SK-N-SH treated with all-trans-retinoic acid at 6 μM for 48 hours (cell line): Measurements from ENCODE around the gene NYAP2.

ENCODE experiments used
- ATAC-seq: fragments of 200-7000 bp; cut with Tn5 transposase; 3 replicates; pipeline ENCODE4 v1.9.1; 2020; ENCODE audit warnings: mild to moderate bottlenecking, moderate library complexity
- ARNTL ChIP-seq: fragments of 450-650 bp; formaldehyde crosslinking; IDR thresholded peaks from 2 replicates; pipeline ENCODE4 v1.5.0; 2020; ENCODE audit warnings: low read depth, mild to moderate bottlenecking, moderate library complexity, borderline replicate concordance
- BACH2 ChIP-seq: fragments of 250-450 bp; sonication (Bioruptor Pico); IDR thresholded peaks from 2 replicates; pipeline ENCODE4 v1.9.0; 2021; ENCODE audit warnings: mild to moderate bottlenecking, borderline replicate concordance
- CSDC2 ChIP-seq: fragments of 250-450 bp; sonication (Bioruptor Pico); IDR thresholded peaks from 2 replicates; pipeline ENCODE4 v1.5.0; 2020; ENCODE audit warnings: mild to moderate bottlenecking, moderate library complexity
- ESRRG ChIP-seq: fragments of 250-450 bp; sonication (Bioruptor Pico); IDR thresholded peaks from 2 replicates; pipeline ENCODE4 v1.6.1; 2021; ENCODE audit warnings: mild to moderate bottlenecking
- GLIS3 ChIP-seq: fragments of 250-450 bp; sonication (Bioruptor Pico); IDR thresholded peaks from 2 replicates; pipeline ENCODE4 v1.5.0; 2020; ENCODE audit warnings: mild to moderate bottlenecking, moderate library complexity
- ISL1 ChIP-seq: fragments of 250-450 bp; sonication (Bioruptor Pico); IDR thresholded peaks from 2 replicates; pipeline ENCODE4 v2.1.2; 2022; ENCODE audit warnings: mild to moderate bottlenecking, moderate library complexity
- OSR1 ChIP-seq: fragments of 250-450 bp; sonication (Bioruptor Pico); IDR thresholded peaks from 2 replicates; pipeline ENCODE4 v1.8.0; 2022; ENCODE audit warnings: moderate library complexity, mild to moderate bottlenecking, inconsistent platforms
- PPARA ChIP-seq: fragments of 250-450 bp; sonication (Bioruptor Pico); IDR thresholded peaks from 2 replicates; pipeline ENCODE4 v1.5.0; 2020; ENCODE audit warnings: mild to moderate bottlenecking, borderline replicate concordance
- RARB ChIP-seq: fragments of 250-450 bp; sonication (Bioruptor Pico); IDR thresholded peaks from 2 replicates; pipeline ENCODE4 v1.8.0; 2021; ENCODE audit warnings: mild to moderate bottlenecking, moderate library complexity
- SNAI2 ChIP-seq: fragments of 250-450 bp; sonication (Bioruptor Pico); IDR thresholded peaks from 2 replicates; pipeline ENCODE4 v1.5.0; 2020; ENCODE audit warnings: mild to moderate bottlenecking, moderate library complexity
- TCF4 ChIP-seq: fragments of 250-450 bp; sonication (Bioruptor Pico); IDR thresholded peaks from 2 replicates; pipeline ENCODE4 v1.8.0; 2021; ENCODE audit warnings: mild to moderate bottlenecking, moderate library complexity, borderline replicate concordance
- TOX ChIP-seq: fragments of 250-450 bp; sonication (Bioruptor Pico); IDR thresholded peaks from 2 replicates; pipeline ENCODE4 v1.8.0; 2021; ENCODE audit warnings: mild to moderate bottlenecking, moderate library complexity, borderline replicate concordance
- TSHZ2 ChIP-seq: fragments of 250-450 bp; sonication (Bioruptor Pico); IDR thresholded peaks from 2 replicates; pipeline ENCODE4 v1.5.0; 2020; ENCODE audit warnings: mild to moderate bottlenecking, moderate library complexity
- ZC3H10 ChIP-seq: fragments of 250-450 bp; sonication (Bioruptor Pico); IDR thresholded peaks from 2 replicates; pipeline ENCODE4 v1.5.1; 2021; ENCODE audit warnings: mild to moderate bottlenecking, moderate library complexity
- ZFP3 ChIP-seq: fragments of 250-450 bp; sonication (Bioruptor Pico); IDR thresholded peaks from 2 replicates; pipeline ENCODE4 v1.5.0; 2020; ENCODE audit warnings: mild to moderate bottlenecking, moderate library complexity
- ZNF565 ChIP-seq: fragments of 450-650 bp; formaldehyde crosslinking; conservative IDR thresholded peaks from 2 replicates; pipeline ENCODE4 v1.5.0; 2020; ENCODE audit warnings: low read depth, mild to moderate bottlenecking, moderate library complexity
- ZNF8 ChIP-seq: fragments of 450-650 bp; formaldehyde crosslinking; IDR thresholded peaks from 2 replicates; pipeline ENCODE4 v1.5.0; 2020; ENCODE audit warnings: mild to moderate bottlenecking, moderate library complexity
- TF ChIP-seq, protein P1 (sequence below): fragments of 250-450 bp; sonication (Bioruptor Pico); IDR thresholded peaks from 2 replicates; pipeline ENCODE4 v1.5.1; 2020; ENCODE audit warnings: low read depth, mild to moderate bottlenecking, moderate library complexity
- TF ChIP-seq, protein P2 (sequence below): fragments of 250-450 bp; sonication (Bioruptor Pico); IDR thresholded peaks from 2 replicates; pipeline ENCODE4 v1.5.1; 2021; ENCODE audit warnings: mild to moderate bottlenecking, moderate library complexity
- TF ChIP-seq, protein P3 (sequence below): fragments of 250-450 bp; sonication (Bioruptor Pico); IDR thresholded peaks from 2 replicates; pipeline ENCODE4 v1.8.0; 2021; ENCODE audit warnings: low read depth, mild to moderate bottlenecking, moderate library complexity, borderline replicate concordance
- TF ChIP-seq, protein P4 (sequence below): fragments of 250-450 bp; sonication (Bioruptor Pico); IDR thresholded peaks from 2 replicates; pipeline ENCODE4 v1.8.0; 2020; ENCODE audit warnings: mild to moderate bottlenecking, moderate library complexity, borderline replicate concordance

Gene NYAP2

GRCh38 chr2:225620227-225620626 is 220.7 kb downstream of the NYAP2 start (continued):
- no peak for TF ChIP-seq TSHZ2 (CRISPR knock-in tag)
- no peak for TF ChIP-seq ZNF565 (CRISPR knock-in tag)
- TF ChIP-seq TCF4 (CRISPR knock-in tag): no peak

DNA sequence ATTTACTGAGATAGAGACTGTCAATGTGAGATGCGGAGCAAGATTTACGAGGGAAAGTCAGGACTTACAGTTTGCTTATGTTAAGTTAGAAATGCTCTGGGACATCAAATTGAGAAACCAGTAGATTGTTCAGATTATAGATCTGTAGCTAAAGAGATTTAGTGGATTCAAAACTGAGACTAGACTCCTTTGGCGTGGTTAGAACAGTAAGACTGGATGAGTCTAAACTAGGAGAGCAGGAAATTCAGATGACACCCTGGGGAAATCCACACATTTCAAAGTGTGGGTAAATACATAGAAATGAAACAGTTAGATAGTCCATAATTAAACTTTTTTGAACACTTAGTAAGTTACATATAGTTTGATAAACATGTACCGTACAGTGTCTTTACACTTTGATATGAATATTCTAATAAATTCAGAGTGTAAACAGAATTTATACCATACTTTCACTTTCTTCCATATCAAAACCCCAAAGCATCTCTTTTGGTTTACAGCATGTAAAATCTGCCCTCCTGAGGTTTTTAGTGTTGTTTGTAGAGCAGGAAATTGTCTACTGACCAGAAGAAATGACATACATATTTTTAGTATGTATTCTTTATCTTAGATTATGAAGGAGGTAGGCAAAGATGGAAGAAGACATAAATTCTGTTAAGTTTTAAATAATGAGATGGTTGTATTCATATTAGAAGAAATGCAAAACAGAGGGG is 231.5 kb downstream of the NYAP2 start:
- no peak for ATAC-seq
- TF ChIP-seq ZC3H10 (no peak), RARB (CRISPR knock-in tag) (no peak), BACH2 (CRISPR knock-in tag) (no peak), CSDC2 (CRISPR knock-in tag) (no peak), ZNF8 (CRISPR knock-in tag) (no peak), OSR1 (no peak), SNAI2 (CRISPR knock-in tag) (no peak), PPARA (CRISPR knock-in tag) (no peak), ZFP3 (CRISPR knock-in tag) (no peak), ZNF565 (CRISPR knock-in tag) (no peak)
- TF ChIP-seq, protein P1, sequence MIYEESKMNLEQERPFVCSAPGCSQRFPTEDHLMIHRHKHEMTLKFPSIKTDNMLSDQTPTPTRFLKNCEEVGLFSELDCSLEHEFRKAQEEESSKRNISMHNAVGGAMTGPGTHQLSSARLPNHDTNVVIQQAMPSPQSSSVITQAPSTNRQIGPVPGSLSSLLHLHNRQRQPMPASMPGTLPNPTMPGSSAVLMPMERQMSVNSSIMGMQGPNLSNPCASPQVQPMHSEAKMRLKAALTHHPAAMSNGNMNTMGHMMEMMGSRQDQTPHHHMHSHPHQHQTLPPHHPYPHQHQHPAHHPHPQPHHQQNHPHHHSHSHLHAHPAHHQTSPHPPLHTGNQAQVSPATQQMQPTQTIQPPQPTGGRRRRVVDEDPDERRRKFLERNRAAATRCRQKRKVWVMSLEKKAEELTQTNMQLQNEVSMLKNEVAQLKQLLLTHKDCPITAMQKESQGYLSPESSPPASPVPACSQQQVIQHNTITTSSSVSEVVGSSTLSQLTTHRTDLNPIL (CRISPR knock-in tag): no peak
- TF ChIP-seq, protein P2, sequence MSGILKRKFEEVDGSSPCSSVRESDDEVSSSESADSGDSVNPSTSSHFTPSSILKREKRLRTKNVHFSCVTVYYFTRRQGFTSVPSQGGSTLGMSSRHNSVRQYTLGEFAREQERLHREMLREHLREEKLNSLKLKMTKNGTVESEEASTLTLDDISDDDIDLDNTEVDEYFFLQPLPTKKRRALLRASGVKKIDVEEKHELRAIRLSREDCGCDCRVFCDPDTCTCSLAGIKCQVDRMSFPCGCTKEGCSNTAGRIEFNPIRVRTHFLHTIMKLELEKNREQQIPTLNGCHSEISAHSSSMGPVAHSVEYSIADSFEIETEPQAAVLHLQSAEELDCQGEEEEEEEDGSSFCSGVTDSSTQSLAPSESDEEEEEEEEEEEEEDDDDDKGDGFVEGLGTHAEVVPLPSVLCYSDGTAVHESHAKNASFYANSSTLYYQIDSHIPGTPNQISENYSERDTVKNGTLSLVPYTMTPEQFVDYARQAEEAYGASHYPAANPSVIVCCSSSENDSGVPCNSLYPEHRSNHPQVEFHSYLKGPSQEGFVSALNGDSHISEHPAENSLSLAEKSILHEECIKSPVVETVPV (CRISPR knock-in tag): no peak
- TF ChIP-seq, protein P3, sequence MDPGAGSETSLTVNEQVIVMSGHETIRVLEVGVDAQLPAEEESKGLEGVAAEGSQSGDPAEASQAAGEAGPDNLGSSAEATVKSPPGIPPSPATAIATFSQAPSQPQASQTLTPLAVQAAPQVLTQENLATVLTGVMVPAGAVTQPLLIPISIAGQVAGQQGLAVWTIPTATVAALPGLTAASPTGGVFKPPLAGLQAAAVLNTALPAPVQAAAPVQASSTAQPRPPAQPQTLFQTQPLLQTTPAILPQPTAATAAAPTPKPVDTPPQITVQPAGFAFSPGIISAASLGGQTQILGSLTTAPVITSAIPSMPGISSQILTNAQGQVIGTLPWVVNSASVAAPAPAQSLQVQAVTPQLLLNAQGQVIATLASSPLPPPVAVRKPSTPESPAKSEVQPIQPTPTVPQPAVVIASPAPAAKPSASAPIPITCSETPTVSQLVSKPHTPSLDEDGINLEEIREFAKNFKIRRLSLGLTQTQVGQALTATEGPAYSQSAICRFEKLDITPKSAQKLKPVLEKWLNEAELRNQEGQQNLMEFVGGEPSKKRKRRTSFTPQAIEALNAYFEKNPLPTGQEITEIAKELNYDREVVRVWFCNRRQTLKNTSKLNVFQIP (CRISPR knock-in tag): no peak
- TF ChIP-seq, protein P4, sequence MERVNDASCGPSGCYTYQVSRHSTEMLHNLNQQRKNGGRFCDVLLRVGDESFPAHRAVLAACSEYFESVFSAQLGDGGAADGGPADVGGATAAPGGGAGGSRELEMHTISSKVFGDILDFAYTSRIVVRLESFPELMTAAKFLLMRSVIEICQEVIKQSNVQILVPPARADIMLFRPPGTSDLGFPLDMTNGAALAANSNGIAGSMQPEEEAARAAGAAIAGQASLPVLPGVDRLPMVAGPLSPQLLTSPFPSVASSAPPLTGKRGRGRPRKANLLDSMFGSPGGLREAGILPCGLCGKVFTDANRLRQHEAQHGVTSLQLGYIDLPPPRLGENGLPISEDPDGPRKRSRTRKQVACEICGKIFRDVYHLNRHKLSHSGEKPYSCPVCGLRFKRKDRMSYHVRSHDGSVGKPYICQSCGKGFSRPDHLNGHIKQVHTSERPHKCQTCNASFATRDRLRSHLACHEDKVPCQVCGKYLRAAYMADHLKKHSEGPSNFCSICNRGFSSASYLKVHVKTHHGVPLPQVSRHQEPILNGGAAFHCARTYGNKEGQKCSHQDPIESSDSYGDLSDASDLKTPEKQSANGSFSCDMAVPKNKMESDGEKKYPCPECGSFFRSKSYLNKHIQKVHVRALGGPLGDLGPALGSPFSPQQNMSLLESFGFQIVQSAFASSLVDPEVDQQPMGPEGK: no peak

DNA sequence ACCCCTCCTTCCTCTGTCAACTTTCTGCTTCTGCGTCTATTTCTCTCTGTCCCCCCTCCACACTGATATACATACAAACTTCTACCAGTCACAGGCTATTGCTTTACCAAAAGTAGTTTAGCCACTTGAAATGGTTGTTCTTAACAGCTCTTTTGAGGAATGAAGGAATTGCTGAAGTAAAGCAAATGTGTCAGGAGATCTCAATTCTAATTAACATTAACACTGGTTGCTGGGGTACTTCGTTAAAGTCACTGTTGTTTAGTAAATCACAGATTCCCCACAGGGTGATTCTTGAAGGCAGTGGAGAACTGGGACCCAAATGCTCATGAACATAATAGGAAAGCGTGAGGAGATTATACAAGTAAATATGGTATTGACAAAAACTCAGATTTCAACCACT is 232.8 kb downstream of the NYAP2 start:
- ATAC-seq: no peak
- no peak for TF ChIP-seq PPARA (CRISPR knock-in tag)
- TF ChIP-seq, protein P1 (CRISPR knock-in tag): no peak
- no peak for TF ChIP-seq TCF4 (CRISPR knock-in tag)
- TF ChIP-seq ARNTL (CRISPR knock-in tag): no peak
- TF ChIP-seq GLIS3: no peak
- TF ChIP-seq ZNF565 (CRISPR knock-in tag): no peak
- TF ChIP-seq TOX (CRISPR knock-in tag): no peak
- TF ChIP-seq RARB (CRISPR knock-in tag): no peak
- no peak for TF ChIP-seq TSHZ2 (CRISPR knock-in tag)
- no peak for TF ChIP-seq SNAI2 (CRISPR knock-in tag)
- no peak for TF ChIP-seq ISL1
- TF ChIP-seq, protein P4: no peak
- no peak for TF ChIP-seq ZFP3 (CRISPR knock-in tag)
- TF ChIP-seq ZNF8 (CRISPR knock-in tag): no peak
- TF ChIP-seq ESRRG (CRISPR knock-in tag): no peak
- TF ChIP-seq, all 23 proteins: peak for 0
